Left ventricle myocardium inferior (tissue), 1 donor: Measurements from ENCODE around the gene PAX9. TPM values are rescaled to one million over a fixed set of nuclear protein-coding genes. Genes with fewer than 3 reads are reported as not detected.
A peak's percentile ranks its signal among the peaks of the same experiment; 100 is the strongest.

ENCODE experiments used
- DNase-seq: peaks from one replicate; pipeline ENCODE4 v3.0.0-alpha.2; 2020
- H3K27ac ChIP-seq: fragments of 200-600 bp; replicated peaks from 2 replicates; pipeline ENCODE4 v1.8.0; 2021
- H3K27me3 ChIP-seq: fragments of 200-600 bp; 2 replicates; pipeline ENCODE4 v1.8.0; 2021; ENCODE audit warnings: low read depth
- H3K36me3 ChIP-seq: fragments of 200-600 bp; 2 replicates; pipeline ENCODE4 v1.8.0; 2021
- H3K4me1 ChIP-seq: fragments of 200-600 bp; 2 replicates; pipeline ENCODE4 v1.8.0; 2021
- H3K4me3 ChIP-seq: fragments of 200-600 bp; 2 replicates; pipeline ENCODE4 v1.8.0; 2021; ENCODE audit warnings: mild to moderate bottlenecking, moderate library complexity
- H3K9me3 ChIP-seq: fragments of 200-600 bp; replicated peaks from 2 replicates; pipeline ENCODE4 v1.8.0; 2021
- CTCF ChIP-seq: fragments of 200-600 bp; IDR thresholded peaks from 2 replicates; pipeline ENCODE4 v1.8.0; 2021; ENCODE audit warnings: antibody characterized with exemption, mild to moderate bottlenecking, borderline replicate concordance
- intact Hi-C: fragments of 100-400 bp; cut with micrococcal nuclease; formaldehyde crosslinking; loops from one replicate; pipeline ENCODE4 v1.11.0; 2022
- total RNA-seq: library from RNA; stranded (reverse); fragmentation: NEBNext Ultra II Directional; extraction: Animal tissue kit (Norgen Biotek cat#: 25700); gene quantifications from one replicate; pipeline ENCODE4 v1.2.1, GENCODE V29; 2021
- donor health status: DM: no; HTN: yes; CAD: no; lungs with severe emphysema.

The PAX9 gene
- total RNA-seq, 1 donor from 2014 or later = not detected

- Histone ChIP-seq H3K4me1 (peaks cover 17% of the 10 kb centered on the region), H3K9me3 (no peaks in the 10 kb centered on the region), H3K27me3 (peaks cover 100% of the 10 kb centered on the region), H3K27ac (no peak overlapping the region), H3K4me3 (peak overlapping the region; percentile 60), H3K36me3 (no peaks in the 10 kb centered on the region)
- DNase-seq = no peak
- intact Hi-C loops = no loop called here
- TF ChIP-seq CTCF = no peak
Measured at GRCh38 chr14:36646664-36647416, 14.8 kb upstream of the PAX9 start.

DNA sequence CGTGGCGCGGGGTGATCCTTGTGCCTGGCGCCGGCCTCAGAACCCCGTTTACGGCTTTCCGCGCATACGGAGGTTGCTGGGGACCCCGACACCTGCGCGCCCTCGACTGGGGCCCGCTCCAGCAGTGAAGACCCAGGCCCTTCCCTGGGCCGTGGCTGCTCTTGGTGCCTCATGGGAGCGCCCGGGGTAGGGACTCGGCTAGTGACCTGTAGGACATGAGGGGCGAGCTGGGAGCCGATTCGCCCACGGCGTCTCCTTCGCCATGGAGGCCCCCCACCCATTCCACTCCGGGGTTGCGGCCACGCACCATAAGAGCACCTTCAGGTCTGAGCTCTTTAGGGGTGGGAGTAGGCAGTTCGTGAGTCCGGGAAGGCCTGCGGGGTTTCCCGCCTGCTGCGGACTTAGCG is 14.2 kb upstream of the PAX9 start:
- no peak for DNase-seq
- H3K9me3 ChIP-seq = no peaks in the 10 kb centered on the region
- intact Hi-C loops = no loop called here
- H3K27ac ChIP-seq = no peak overlapping the region
- H3K4me1 ChIP-seq = peaks cover 17% of the 10 kb centered on the region
- peaks cover 100% of the 10 kb centered on the region for H3K27me3 ChIP-seq
- H3K36me3 ChIP-seq = no peaks in the 10 kb centered on the region
- TF ChIP-seq CTCF = no peak
- H3K4me3 ChIP-seq = peak overlapping the region; percentile 60

- H3K4me3 ChIP-seq = peak overlapping the region; percentile 60
- no peaks in the 10 kb centered on the region for H3K9me3 ChIP-seq
- H3K27me3 ChIP-seq = peaks cover 100% of the 10 kb centered on the region
- DNase-seq = no peak
- no peaks in the 10 kb centered on the region for H3K36me3 ChIP-seq
- no peak overlapping the region for H3K27ac ChIP-seq
- peaks cover 17% of the 10 kb centered on the region for H3K4me1 ChIP-seq
- intact Hi-C loops = no loop called here
- peak; percentile 59 for TF ChIP-seq CTCF
Measured at GRCh38 chr14:36647824-36648753, 13.6 kb upstream of the PAX9 start.

- Histone ChIP-seq H3K9me3 (no peaks in the 10 kb centered on the region), H3K36me3 (no peaks in the 10 kb centered on the region), H3K4me1 (peaks cover 29% of the 10 kb centered on the region), H3K27me3 (peaks cover 100% of the 10 kb centered on the region), H3K4me3 (no peak overlapping the region), H3K27ac (no peak overlapping the region)
- intact Hi-C loops = no loop called here
- no peak for TF ChIP-seq CTCF
- no peak for DNase-seq
Measured at GRCh38 chr14:36649872-36650650, 11.6 kb upstream of the PAX9 start.

GRCh38 chr14:36652542-36653201 is 9.0 kb upstream of the PAX9 start:
- Histone ChIP-seq H3K4me3 (no peak overlapping the region), H3K9me3 (no peaks in the 10 kb centered on the region), H3K27ac (no peak overlapping the region), H3K4me1 (peaks cover 45% of the 10 kb centered on the region), H3K36me3 (no peaks in the 10 kb centered on the region), H3K27me3 (peaks cover 100% of the 10 kb centered on the region)
- intact Hi-C loops = no loop called here
- TF ChIP-seq CTCF = no peak
- DNase-seq = no peak
